A549 treated with Hydrocortisone at 1 μM for 4 hours (cell line): ENCODE measurements around the gene DNAJC18. TPM values are rescaled to one million over a fixed set of nuclear protein-coding genes. Genes with fewer than 3 reads are reported as not detected.

Experiments used
- total RNA-seq: library from RNA; stranded (reverse); fragments of 200-300 nt; extraction: Qiagen RNA extraction; gene quantifications from 5 replicates; pipeline ENCODE4 v1.2.3, GENCODE V29; 2022

The DNAJC18 gene
- total RNA-seq: 4.8 to 8.2 TPM (median 8.1 TPM) in 5 replicates

GRCh38 chr5:139439013-139439903 is at the start of gene DNAJC18:
TSS of gene DNAJC18 (minus strand) at chr5:139439525. CDS start at chr5:139439445, 80 bp downstream.

DNA sequence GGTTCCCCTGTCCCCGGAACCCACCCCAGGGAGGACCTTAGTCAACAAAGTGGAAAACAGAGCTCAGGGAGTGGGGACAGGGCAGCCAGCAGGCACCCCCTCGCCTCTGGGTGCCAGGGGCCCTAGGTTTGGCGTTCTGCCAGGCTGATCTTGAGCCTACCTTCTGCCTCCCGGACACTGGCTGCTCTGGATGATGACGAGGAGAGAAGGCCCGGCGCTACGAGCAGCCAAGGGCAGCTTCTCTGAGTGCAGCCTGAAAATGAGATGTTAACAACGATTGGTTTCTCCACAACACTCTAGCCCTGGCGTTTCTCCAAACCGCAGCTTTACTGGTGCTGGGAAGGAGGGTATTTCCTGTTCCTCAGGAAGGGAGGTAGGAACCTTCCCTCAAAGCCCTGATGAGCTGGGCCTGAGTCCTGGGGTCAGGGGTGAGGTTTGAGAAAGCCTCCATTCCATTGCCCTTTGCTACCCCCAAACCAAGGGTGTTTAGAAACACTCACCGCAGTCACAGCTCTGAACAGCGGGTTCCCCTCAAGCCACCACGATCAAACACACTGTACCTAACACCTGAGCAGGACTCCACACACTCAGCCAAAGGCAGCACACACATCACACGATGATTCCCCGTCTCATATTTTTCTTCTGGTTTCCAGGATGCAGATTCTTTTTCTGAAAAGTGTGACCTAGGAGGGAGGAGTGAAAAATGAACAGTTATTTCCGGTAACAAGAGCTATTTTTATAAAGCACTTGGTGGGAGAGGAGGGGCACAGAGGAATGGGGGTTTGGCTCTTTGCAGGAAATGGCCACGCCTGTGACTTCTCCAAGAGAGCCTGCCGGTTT is 42.9 kb upstream of the DNAJC18 start, which contains the start of gene STING1:
STING1 (minus strand) TSS at position 709 of the 840 bp plus-strand sequence. CDS start 1,054 bp downstream, outside the sequence.

GRCh38 chr5:139470821-139471300 is 31.5 kb upstream of the DNAJC18 start, which contains the start of gene SMIM33:
TSS of gene SMIM33 (plus strand) at chr5:139471004. CDS start at chr5:139471122, 118 bp downstream.

DNA sequence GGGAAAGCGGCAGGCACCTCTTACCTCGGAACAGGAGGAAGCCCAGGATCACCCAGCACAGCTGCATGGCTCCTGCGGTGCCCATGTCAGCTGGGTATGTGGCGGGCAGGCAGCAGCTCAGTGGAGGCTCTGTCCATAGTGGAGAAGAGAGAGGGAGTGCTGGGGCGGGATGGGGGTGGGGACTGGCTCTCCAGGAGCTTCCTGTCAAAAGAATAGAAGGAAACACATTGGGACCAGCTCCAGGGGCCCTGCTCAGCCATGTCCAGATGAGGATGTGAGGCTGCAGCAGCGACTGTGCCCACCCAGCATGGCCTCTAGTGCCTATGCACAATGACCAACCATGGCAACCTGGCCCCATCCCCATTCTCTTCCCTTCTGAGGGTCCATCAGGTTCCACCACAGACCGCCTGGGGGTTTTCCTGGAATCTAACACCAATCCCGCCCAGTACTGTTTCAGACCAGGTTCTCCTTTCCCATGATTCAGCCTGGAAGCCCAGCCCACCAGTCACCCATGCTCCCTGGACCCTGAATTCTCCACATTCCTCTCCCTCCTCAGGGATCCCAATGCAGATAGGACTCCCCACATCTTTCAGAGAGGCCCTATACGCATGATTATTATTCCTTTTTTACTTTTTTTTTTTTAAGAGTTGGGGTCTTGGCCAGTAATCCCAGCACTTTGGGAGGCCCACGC is 23.4 kb upstream of the DNAJC18 start, which contains the start of gene ECSCR:
ECSCR (minus strand) TSS at position 158 of the 691 bp plus-strand sequence; CDS start at position 85, 73 bp downstream.

DNA sequence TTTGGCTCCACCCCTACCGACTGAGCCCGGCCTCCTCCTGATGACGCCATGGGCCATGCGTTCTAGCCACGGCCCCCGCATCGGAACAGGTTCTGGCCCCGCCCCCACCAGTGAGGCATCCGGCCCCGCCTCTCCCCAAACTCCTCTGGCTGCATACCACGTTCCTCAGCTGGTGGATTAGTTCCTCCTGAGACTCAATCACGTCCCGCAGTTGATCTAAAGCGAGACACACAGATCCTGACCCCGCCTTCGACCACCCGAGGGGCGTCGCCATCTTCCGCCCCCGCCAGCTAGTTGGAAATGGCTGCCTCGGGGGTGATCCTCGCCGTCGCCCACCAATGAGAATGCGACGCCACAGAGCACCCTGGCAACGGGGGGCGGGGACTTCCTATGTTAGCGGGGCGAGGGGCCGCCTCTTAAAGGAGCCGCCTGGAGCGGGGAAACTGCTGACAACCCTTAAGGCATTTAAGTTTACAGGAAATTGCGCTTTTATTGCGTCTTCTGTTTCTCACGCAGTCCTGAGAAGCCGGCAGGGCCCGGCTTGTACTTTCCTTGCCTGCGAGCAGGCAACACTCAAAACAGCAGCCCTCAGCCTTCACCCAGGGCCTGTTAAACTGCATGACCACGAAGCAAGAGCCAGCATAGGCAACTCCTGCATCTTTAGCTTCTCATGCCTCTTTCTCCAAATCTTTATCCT is 35.4 kb downstream of the DNAJC18 start, which contains the start of gene SPATA24:
SPATA24 (minus strand) TSS at position 303 of the 697 bp plus-strand sequence; CDS start at position 274, 29 bp downstream.

DNA sequence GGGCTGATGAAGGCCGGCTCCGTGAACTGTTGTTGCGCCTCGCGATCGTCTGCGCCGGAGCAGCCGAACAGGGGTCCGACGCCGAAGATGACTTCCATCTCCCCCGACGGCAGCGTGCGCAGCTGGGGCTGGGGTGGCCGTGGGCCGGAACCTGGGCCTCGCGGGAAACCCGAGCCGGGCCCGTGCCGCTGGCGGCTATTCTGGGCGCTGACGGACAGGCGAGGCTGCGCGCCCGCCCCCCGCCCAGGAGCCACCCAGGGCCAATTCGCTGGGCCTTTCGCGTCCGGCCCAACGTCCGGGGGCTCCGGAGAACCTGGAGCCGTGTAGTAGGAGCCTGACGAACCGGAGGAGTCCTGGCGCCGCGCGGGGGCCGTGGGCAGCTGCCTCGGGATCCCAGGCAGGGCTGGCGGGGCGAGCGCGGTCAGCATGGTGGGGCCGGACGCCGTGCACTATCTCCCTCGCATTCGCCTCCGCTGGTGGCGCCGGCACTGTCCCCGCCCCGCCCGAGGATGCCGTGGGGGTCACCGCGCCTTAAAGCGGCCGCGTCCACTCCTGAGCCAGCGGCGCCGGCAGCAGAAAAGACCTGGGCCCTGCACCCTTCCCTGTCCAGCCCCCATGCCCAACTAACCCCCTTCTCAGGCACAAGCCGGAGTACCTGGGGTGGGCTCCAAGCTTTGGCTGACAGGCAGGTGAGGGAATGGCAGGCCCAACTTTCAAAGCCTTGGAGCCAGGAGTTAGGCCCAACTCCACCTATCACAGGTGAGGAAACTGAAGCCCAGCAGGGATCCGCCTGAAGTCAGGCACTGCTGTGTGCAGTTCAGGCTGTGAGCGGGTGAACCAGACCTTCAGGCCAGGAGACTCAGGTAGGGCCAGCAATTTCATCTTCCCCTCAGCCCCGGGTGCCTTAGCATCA is 44.4 kb downstream of the DNAJC18 start, which contains the start of gene PROB1:
PROB1 (minus strand) TSS at position 451 of the 913 bp plus-strand sequence; CDS start at position 428, 23 bp downstream.

GRCh38 chr5:139389701-139390638 is 49.4 kb downstream of the DNAJC18 start, which contains the start of gene MZB1:
TSS of gene MZB1 (minus strand) at chr5:139389913. CDS start at chr5:139389856, 57 bp downstream.

DNA sequence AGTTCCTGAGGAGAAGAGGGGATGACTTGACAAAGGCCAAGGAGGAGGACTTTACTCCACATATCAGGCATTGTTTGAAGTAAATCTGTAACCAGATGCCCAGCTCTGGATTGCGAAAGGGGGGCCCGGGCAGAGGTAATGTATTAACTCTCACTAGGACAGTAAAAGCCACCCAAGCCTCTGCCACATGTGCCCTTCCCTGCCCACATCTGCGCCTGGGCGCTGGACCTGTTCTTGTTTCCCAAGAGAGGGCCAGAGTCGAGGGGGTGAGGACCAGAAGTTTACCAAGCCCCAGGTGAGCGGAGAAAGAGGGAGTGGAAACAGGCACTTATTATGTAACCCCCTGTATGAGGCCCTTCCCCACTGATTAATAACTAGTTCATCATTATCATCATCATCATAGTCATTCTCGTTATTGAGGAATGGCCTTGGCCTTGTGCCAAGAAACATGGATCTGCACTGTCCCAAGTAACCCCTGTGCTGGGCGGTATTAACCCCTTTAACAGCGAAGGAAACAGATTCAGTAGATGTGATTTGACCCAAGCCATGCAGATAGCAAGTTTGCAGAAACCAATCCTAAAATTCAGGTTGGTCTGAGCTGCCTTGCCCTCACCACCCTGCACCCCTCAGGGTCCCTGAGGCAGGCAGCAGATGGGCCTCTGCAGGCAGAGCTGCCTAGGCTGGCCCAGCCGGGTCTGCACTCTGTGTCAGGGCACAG is 55.9 kb downstream of the DNAJC18 start, which contains the start of gene SLC23A1:
SLC23A1 (minus strand) TSS at position 23 of the 718 bp plus-strand sequence. CDS start 44 bp downstream, outside the sequence.

Other genes with a start within 250 kb of the DNAJC18 start
- 23.7 to 29.4 TPM (median 25.8 TPM) in 5 replicates for gene SIL1, start 241.2 kb downstream of the DNAJC18 start, total RNA-seq
- gene MATR3, start 145.8 kb downstream of the DNAJC18 start, total RNA-seq: 152 to 191 TPM (median 164 TPM) in 5 replicates
- 84.3 to 93.3 TPM (median 87.5 TPM) in 5 replicates for gene PAIP2, start 97.7 kb downstream of the DNAJC18 start, total RNA-seq
- gene SLC23A1, start 56.2 kb downstream of the DNAJC18 start, total RNA-seq: 0.97 to 1.6 TPM (median 1.5 TPM) in 5 replicates
- gene MZB1, start 49.6 kb downstream of the DNAJC18 start, total RNA-seq: 0.13 TPM in 1 of 5 replicates, not detected in the others
- 0.18 to 0.25 TPM (median 0.20 TPM) in 5 replicates for gene PROB1, start 44.4 kb downstream of the DNAJC18 start, total RNA-seq
- gene SPATA24, start 35.4 kb downstream of the DNAJC18 start, total RNA-seq: 4.3 to 7.1 TPM (median 4.8 TPM) in 5 replicates
- gene ECSCR, start 23.2 kb upstream of the DNAJC18 start, total RNA-seq: not detected in 5 replicates
- not detected in 5 replicates for gene SMIM33, start 31.5 kb upstream of the DNAJC18 start, total RNA-seq
- 0.66 to 0.97 TPM (median 0.91 TPM) in 5 replicates for gene STING1, start 43.2 kb upstream of the DNAJC18 start, total RNA-seq
- 124 to 176 TPM (median 169 TPM) in 5 replicates for gene UBE2D2, start 121.8 kb upstream of the DNAJC18 start, total RNA-seq
- gene CXXC5, start 208.8 kb upstream of the DNAJC18 start, total RNA-seq: 15.0 to 17.5 TPM (median 15.4 TPM) in 5 replicates